HepG2 (cell line): ENCODE results near the gene TRAIP. TPM values are rescaled to one million over a fixed set of nuclear protein-coding genes. Genes with fewer than 3 reads are reported as not detected.
A peak's percentile ranks its signal among the peaks of the same experiment; 100 is the strongest.

Experiments used
- JDP2 ChIP-seq: sonication (generic); formaldehyde crosslinking; IDR thresholded peaks from 2 replicates; pipeline ENCODE4 v1.8.1; 2022; ENCODE audit warnings: missing genetic modification reagents, borderline replicate concordance
- NAIF1 ChIP-seq: sonication (generic); formaldehyde crosslinking; IDR thresholded peaks from 2 replicates; pipeline ENCODE4 v1.5.0; 2020; ENCODE audit warnings: mild to moderate bottlenecking, missing genetic modification reagents, borderline replicate concordance
- NR2F2 ChIP-seq: IDR thresholded peaks from 2 replicates; pipeline ENCODE4 v1.6.1; 2012; ENCODE audit warnings: low read depth, inconsistent platforms, borderline replicate concordance
- TAF15 ChIP-seq: fragments of 200-400 bp; formaldehyde crosslinking; IDR thresholded peaks from one replicate; pipeline ENCODE4 v1.6.1; 2018; ENCODE audit warnings: mild to moderate bottlenecking, low read depth, low read length; ENCODE audit not compliant: poor library complexity, severe bottlenecking
- ZNF296 ChIP-seq: sonication (generic); formaldehyde crosslinking; conservative IDR thresholded peaks from 2 replicates; pipeline ENCODE4 v1.5.0; 2020; ENCODE audit warnings: mild to moderate bottlenecking, missing genetic modification reagents
- ZNF484 ChIP-seq: sonication (generic); formaldehyde crosslinking; IDR thresholded peaks from 2 replicates; pipeline ENCODE4 v1.5.1; 2020; ENCODE audit warnings: mild to moderate bottlenecking, low read depth, missing genetic modification reagents, borderline replicate concordance
- ZNF567 ChIP-seq: sonication (generic); formaldehyde crosslinking; IDR thresholded peaks from 2 replicates; pipeline ENCODE4 v1.8.1; 2023; ENCODE audit warnings: mild to moderate bottlenecking, missing genetic modification reagents, borderline replicate concordance
- polyA plus RNA-seq, 8 experiments: library from polyadenylated mRNA; depleted of rRNA in 3 of 8; stranded (reverse) in 7 of 8; unstranded in 1 of 8; fragments of >200 nt; fragmentation: Illumina TruSeq in 4 of 8; extraction: Trizol in 4 of 8; gene quantifications; 2 replicates each; pipeline versions ENCODE4 v1.2.1 to v1.2.3, GENCODE V29; 2011 to 2016; ENCODE audit warnings: low read depth in 4 of 8, missing spikeins in 1 of 8, mixed read lengths in 1 of 8; ENCODE audit not compliant: insufficient read depth in 1 of 8
- total RNA-seq, 5 experiments: library from RNA; depleted of rRNA; stranded (reverse); fragments of >200 nt; fragmentation: Illumina TruSeq; extraction: Trizol; gene quantifications; 2 replicates each; pipeline ENCODE4 v1.2.3, GENCODE V29; 2016; ENCODE audit warnings: low read depth in 1 of 5
- TF ChIP-seq, protein P1 (sequence below): sonication (generic); formaldehyde crosslinking; IDR thresholded peaks from 2 replicates; pipeline ENCODE4 v1.4.0; 2020; ENCODE audit warnings: missing genetic modification reagents, borderline replicate concordance
- TF ChIP-seq, protein P2 (sequence below): sonication (generic); formaldehyde crosslinking; IDR thresholded peaks from 2 replicates; pipeline ENCODE4 v1.8.0; 2022; ENCODE audit warnings: mild to moderate bottlenecking, missing genetic modification reagents, moderate library complexity
- TF ChIP-seq, protein P3 (sequence below): sonication (generic); formaldehyde crosslinking; IDR thresholded peaks from 2 replicates; pipeline ENCODE4; 2020; ENCODE audit warnings: missing genetic modification reagents, mild to moderate bottlenecking, borderline replicate concordance
- TF ChIP-seq, protein P4 (sequence below): sonication (generic); formaldehyde crosslinking; IDR thresholded peaks from 2 replicates; pipeline ENCODE4 v1.8.0; 2022; ENCODE audit warnings: missing genetic modification reagents, mild to moderate bottlenecking, moderate library complexity, borderline replicate concordance
- TF ChIP-seq, protein P5 (sequence below): sonication (generic); formaldehyde crosslinking; IDR thresholded peaks from 2 replicates; pipeline ENCODE4 v1.5.0; 2020; ENCODE audit warnings: missing genetic modification reagents, mild to moderate bottlenecking, borderline replicate concordance

Gene TRAIP
- total and polyA plus RNA-seq, 2 of the 13 experiments (the other 11 are each of a cell fraction or from before 2014, with no cell fraction given), result 13.9 to 23.9 TPM

DNA sequence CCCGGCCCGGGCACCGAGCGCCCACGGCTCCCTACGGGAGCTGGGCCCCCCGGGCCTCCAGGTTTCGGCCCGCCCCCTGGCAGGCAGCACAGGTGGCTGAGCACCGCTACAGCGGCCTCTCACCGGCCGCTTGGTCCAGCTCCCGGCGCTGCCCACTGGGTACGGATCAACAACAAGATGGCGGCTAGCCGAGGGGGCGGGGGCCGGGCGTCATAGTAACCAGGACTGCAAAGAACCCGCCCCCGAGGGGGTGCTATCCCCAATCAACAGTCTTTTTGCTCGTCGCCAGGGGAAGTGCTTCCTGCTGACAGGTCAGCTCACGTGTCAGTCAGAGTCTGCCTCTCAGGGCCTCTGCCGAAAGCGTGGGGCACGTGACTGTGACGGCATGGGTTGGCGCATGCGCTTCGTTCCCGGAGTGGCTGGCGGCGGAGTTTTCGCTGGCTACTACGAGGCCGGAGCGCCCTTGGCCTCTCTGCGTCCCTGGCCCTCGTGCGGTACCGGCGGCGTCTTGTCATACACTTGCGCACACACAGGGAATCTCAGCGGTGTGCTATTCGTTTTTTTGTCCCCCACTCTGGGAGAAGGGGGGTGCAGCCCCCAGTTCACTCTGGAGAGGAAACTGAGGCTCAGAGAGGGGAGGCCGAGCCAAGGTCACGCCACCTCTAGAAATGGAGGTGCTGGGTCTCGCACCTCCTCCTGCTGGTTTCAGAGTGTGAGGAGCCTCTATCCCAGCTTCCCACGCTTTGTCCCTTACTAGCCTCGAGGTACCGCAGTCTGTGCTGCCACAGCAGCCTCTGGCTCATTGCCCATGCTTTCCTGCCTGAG is 69.8 kb downstream of the TRAIP start, which contains the start of gene IP6K1 (continued):
- TF ChIP-seq, protein P1, sequence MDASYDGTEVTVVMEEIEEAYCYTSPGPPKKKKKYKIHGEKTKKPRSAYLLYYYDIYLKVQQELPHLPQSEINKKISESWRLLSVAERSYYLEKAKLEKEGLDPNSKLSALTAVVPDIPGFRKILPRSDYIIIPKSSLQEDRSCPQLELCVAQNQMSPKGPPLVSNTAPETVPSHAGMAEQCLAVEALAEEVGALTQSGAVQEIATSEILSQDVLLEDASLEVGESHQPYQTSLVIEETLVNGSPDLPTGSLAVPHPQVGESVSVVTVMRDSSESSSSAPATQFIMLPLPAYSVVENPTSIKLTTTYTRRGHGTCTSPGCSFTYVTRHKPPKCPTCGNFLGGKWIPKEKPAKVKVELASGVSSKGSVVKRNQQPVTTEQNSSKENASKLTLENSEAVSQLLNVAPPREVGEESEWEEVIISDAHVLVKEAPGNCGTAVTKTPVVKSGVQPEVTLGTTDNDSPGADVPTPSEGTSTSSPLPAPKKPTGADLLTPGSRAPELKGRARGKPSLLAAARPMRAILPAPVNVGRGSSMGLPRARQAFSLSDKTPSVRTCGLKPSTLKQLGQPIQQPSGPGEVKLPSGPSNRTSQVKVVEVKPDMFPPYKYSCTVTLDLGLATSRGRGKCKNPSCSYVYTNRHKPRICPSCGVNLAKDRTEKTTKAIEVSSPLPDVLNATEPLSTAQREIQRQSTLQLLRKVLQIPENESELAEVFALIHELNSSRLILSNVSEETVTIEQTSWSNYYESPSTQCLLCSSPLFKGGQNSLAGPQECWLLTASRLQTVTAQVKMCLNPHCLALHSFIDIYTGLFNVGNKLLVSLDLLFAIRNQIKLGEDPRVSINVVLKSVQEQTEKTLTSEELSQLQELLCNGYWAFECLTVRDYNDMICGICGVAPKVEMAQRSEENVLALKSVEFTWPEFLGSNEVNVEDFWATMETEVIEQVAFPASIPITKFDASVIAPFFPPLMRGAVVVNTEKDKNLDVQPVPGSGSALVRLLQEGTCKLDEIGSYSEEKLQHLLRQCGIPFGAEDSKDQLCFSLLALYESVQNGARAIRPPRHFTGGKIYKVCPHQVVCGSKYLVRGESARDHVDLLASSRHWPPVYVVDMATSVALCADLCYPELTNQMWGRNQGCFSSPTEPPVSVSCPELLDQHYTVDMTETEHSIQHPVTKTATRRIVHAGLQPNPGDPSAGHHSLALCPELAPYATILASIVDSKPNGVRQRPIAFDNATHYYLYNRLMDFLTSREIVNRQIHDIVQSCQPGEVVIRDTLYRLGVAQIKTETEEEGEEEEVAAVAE (CRISPR knock-in tag), result peak; percentile 98
- TF ChIP-seq, protein P2, sequence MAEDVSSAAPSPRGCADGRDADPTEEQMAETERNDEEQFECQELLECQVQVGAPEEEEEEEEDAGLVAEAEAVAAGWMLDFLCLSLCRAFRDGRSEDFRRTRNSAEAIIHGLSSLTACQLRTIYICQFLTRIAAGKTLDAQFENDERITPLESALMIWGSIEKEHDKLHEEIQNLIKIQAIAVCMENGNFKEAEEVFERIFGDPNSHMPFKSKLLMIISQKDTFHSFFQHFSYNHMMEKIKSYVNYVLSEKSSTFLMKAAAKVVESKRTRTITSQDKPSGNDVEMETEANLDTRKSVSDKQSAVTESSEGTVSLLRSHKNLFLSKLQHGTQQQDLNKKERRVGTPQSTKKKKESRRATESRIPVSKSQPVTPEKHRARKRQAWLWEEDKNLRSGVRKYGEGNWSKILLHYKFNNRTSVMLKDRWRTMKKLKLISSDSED (CRISPR knock-in tag), result peak; percentile 75; the same call in 1 of the 2 replicates
- TF ChIP-seq, protein P3, sequence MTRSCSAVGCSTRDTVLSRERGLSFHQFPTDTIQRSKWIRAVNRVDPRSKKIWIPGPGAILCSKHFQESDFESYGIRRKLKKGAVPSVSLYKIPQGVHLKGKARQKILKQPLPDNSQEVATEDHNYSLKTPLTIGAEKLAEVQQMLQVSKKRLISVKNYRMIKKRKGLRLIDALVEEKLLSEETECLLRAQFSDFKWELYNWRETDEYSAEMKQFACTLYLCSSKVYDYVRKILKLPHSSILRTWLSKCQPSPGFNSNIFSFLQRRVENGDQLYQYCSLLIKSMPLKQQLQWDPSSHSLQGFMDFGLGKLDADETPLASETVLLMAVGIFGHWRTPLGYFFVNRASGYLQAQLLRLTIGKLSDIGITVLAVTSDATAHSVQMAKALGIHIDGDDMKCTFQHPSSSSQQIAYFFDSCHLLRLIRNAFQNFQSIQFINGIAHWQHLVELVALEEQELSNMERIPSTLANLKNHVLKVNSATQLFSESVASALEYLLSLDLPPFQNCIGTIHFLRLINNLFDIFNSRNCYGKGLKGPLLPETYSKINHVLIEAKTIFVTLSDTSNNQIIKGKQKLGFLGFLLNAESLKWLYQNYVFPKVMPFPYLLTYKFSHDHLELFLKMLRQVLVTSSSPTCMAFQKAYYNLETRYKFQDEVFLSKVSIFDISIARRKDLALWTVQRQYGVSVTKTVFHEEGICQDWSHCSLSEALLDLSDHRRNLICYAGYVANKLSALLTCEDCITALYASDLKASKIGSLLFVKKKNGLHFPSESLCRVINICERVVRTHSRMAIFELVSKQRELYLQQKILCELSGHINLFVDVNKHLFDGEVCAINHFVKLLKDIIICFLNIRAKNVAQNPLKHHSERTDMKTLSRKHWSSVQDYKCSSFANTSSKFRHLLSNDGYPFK, result peak; percentile 49; the same call in 1 of the 2 replicates
- TF ChIP-seq, protein P4, sequence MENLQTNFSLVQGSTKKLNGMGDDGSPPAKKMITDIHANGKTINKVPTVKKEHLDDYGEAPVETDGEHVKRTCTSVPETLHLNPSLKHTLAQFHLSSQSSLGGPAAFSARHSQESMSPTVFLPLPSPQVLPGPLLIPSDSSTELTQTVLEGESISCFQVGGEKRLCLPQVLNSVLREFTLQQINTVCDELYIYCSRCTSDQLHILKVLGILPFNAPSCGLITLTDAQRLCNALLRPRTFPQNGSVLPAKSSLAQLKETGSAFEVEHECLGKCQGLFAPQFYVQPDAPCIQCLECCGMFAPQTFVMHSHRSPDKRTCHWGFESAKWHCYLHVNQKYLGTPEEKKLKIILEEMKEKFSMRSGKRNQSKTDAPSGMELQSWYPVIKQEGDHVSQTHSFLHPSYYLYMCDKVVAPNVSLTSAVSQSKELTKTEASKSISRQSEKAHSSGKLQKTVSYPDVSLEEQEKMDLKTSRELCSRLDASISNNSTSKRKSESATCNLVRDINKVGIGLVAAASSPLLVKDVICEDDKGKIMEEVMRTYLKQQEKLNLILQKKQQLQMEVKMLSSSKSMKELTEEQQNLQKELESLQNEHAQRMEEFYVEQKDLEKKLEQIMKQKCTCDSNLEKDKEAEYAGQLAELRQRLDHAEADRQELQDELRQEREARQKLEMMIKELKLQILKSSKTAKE, result 0 out of 2 replicates have a peak, but pooled peaks have one; percentile 8
- TF ChIP-seq ZNF296 (CRISPR knock-in tag), result no peak
- 0 out of 2 replicates have a peak, but pooled peaks have one; percentile 19 for TF ChIP-seq ZNF567 (CRISPR knock-in tag)
- TF ChIP-seq NAIF1 (CRISPR knock-in tag), result no peak
- no peak for TF ChIP-seq JDP2 (CRISPR knock-in tag)
- TF ChIP-seq NR2F2, result no peak
- TF ChIP-seq, protein P5, sequence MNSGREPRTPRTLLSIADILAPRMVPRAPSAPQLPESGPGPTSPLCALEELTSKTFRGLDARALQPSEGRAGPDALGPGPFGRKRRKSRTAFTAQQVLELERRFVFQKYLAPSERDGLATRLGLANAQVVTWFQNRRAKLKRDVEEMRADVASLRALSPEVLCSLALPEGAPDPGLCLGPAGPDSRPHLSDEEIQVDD (CRISPR knock-in tag), result no peak; the same call in 1 of the 2 replicates
- 0 out of 2 replicates have a peak, but pooled peaks have one; percentile 57 for TF ChIP-seq ZNF484 (CRISPR knock-in tag)
- TF ChIP-seq TAF15, result peak; percentile 50
